HG03439 (cell line): ENCODE data around the gene TTLL6.
"Not testable (repeated sequence)": the region's sequence is repeated elsewhere in the genome, so short reads cannot be mapped to it uniquely, and the experiment has no call there.

ENCODE experiments used
- ATAC-seq: cut with Tn5 transposase; IDR thresholded peaks from one replicate; pipeline ENCODE4 v1.9.1; 2021; ENCODE audit warnings: mild to moderate bottlenecking, moderate library complexity; ENCODE audit not compliant: unreplicated experiment

TTLL6 gene

DNA sequence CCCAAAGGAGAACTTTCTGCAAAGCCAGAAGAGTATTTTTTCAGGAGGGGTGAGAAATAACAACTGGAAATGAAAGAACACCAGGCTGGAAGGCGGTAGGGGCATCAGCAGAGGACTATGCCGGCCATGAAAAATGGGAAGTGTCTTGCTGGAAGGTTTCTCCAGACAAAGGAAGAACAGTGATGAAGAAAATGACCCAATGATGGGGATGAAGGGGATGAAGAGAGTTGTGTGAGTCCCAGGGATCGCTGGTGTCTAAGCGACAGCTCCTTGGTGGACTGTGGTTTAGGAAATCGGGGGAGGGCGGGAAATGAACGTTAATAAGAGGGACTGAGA lies 623 bp downstream of the TTLL6 start:
- no peak for ATAC-seq

DNA sequence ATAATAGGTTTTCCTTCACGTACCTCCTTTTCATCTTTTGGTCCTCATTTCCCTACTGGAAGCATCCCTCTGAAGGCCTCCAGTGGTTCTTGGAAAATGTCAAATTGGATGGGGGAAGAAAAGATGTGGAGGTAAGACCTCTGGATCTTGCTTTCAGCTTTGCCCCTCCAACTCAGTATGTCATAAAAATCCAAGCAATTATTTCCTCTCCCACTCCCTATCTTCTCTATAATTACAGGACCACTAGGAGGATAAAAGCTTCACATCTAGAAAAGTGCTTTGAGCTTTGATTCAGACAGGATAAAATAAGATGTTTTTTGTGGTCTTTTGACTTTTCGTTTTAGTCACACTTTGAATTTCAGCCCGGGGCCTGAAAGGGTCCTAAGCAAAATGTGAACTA lies 1.7 kb downstream of the TTLL6 start:
- no peak for ATAC-seq

DNA sequence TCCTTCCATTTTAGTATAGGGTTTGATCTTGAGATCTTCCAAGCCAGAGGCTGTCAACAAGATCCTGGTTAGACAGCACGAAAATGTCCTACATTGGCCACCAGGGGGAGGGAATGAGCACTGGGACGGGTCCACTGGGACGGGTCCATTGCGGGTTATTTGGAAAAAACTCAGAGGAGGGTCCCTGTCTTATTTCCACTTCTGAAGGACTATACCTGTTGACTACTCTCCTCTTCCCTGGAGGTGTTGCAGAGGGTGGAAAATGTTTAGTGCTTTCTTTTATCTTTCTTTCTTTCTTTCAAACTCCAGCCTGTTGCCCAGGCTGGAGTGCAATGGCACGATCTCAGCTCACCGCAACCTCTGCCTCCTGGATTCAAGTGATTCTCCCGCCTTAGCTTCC lies 2.5 kb downstream of the TTLL6 start:
- no peak for ATAC-seq

DNA sequence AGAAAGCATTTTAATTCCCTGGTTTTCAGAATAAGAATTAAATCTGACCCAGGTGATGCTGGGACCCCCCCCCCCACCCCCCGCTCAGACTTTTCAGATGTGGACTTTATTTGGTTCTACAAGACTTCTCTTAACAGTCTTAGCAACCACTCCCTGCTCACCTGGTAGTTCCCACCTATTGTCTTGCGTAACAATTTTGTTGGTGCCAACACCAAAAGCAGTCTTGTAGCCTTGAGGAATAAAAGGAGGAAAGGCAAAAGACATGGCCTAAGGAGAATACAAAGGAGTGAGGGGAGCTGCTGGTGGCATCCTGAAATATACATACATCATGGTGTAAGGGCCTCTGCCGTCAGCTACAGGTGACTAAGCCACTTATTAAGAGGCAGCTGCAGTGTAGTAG lies 5.0 kb downstream of the TTLL6 start:
- no peak for ATAC-seq

DNA sequence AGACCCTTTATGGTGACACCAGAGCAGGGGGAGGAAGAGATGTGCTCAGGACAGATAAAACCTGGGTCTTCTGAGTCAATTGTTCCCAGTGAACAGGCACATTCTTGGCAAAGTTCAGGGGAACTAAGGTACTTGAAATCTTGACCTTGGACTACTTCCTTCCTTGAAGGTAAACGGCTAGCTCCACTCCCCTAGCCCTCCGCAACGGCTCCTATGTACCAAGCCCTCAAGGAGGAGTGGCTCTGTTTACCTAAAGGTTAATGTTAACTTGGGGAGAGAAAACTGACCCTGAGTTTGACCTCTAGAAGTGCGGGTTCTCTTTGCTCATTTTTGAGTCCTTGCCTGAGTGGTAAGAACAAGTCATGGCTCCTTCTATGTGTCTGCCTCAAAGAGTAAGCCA lies 7.8 kb downstream of the TTLL6 start:
- no peak for ATAC-seq

DNA sequence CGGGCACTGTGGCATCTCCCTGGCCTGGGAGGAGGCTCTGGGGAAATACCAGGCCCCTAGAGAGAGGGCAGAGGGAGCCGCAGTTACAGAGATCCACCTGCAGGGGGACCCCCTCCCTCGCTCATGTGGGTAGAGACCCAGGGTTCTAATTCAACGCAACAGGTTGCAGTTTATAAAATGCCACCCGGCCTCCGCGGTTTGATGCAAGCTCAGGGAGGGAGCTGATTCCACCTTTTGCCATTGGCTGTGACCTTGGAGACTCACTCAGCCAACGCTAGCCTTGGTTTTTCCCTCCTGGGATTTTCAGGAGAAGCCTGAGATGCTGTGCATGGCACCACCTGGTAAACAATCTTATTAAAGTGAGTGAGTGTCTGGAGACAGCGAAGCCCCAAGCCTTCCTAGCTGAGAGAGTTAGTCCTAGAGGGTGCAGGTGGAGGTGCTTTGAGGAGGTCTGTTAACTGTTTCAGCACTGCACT lies 12.1 kb downstream of the TTLL6 start:
- no peak for ATAC-seq

DNA sequence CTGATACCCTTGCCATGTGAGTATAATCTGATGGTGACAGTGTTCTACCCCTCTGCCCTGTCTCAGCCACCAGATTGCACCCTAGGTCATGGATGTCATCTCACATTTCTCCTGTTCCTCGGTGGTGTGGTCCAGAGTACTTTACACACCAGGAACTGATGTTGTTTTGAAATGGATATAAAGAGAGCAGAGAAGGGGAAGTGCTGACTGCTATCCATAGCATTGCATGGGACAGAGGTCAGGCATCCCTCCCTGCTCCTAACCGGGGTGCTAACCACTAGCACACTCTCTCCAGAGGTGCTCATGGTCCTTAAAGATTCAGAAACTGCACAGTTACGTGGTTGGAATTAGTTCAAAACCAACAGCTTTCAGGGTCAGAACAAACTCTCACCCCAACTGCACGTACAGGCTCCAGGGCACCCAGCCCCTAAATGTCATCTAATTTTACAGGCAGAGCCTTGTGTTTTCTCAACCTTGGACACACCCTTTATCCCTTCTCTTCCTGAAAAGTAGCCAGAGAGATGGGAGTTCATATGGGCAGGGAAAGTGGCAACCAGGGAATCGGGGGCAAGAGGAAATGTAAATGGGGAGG lies 16.3 kb downstream of the TTLL6 start:
- no peak for ATAC-seq

DNA sequence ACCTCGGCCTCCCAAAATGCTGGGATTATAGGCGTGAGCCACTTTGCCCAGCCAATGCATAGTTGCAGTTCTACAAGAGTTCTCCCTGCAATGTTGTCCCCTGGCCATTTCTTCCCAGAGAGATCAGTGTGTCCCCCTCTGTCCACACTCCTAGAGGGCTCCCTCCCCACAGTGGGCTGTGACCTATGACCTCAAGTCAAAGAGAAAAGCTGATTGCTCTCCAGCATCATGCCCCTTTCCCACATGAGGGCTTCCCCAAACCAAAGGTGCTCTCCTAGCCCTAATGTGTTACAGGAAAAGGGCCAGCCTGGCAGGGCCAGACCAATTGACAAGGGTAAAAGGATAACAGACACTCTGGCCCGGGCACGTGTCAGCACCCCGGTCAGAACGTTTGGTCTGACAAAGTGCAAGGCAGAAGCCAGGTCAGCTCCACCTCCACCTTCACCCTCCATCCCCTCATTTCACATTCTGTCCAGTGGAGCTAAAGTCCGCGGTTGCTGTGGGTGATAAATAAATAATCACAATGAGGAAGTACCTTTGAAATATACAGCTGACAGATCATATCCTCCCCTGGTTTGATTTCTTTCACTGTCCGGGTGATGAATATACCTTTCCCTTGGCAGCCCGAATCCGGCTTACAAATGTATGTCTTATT lies 17.8 kb downstream of the TTLL6 start:
- ATAC-seq, result no peak

DNA sequence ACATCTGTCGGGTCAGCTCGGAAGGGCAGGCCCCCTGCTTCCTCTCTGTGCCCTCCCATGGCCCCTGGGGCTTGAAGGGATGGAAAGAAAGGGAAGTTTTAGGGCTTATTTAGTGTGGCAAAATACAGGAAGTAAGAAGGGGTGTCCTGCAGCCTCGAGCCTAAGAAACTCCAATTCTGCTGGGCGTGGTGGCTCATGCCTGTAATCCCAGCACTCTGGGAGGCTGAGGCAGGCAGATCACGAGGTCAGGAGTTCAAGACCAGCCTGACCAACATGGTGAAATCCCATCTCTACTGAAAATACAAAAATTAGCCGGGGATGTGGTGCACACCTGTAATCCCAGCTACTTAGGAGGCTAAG lies 20.9 kb downstream of the TTLL6 start:
- ATAC-seq, result not testable (repeated sequence)

DNA sequence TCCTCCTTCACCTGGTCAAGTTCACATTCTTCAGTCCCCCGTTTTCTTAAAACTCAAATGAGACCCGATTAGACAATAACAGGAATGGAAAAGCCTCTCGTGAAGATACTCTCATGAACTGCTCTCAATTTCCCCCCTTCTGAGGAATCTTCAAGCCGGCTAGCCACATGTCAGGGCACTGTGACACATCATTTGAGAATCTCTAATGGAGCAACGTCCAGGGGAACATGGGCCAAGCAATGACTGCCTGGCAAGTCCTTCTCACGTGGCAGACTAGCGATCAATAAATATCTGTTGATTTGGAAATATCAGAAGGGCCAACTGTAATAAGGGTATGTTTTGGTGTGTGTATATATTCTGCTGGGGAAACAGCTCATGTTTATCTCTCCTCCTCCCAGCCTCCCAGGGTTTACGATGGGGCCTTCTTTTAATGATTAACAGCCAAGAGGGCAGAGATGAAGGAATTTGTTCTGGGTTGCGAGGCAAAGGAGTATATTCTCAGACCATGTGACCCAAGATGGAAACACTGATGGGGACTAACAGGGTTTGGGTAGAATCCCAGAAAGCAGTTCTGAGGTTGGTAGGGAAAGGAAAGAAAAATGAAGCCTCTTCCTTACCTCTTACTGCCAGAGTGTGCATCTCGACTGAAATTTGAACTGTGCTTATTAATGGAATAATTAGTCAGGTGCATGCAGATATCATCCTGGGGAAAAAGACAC lies 21.4 kb downstream of the TTLL6 start:
- no peak for ATAC-seq

DNA sequence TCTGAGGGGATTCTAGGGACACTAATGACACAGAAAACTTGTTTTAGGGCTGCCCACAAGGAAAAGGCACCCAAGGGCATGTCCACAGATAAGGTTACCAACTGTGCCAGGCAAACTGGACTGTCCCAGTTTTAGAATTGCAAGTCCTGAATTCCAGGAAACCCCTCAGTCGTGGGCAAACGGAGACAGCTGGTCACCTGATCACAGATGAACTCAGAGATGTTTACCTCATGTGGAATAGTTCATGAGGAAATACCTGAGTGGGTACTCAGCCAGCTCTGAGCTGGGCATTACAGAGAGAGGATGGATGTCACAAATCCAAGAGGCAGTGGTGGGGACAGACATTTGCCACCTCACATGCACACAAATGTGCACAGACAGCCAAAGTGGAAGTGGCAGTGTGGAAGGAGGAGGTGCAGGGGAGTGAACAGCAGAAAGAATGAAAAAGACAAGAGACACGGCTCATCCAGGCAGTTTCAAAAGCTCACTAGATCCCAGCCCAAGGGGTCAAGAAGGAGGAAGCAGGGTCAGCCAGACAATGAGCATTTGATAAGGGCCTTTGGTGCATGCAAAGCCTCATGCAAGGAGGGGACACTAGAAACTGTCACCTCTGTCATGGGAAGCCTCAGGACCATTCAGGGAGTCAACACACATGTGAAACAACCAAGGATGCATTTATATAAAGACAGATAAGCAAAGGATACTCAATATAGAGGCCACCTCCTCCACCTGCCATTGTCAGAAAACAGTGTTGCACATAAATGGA lies 24.8 kb downstream of the TTLL6 start:
- no peak for ATAC-seq

DNA sequence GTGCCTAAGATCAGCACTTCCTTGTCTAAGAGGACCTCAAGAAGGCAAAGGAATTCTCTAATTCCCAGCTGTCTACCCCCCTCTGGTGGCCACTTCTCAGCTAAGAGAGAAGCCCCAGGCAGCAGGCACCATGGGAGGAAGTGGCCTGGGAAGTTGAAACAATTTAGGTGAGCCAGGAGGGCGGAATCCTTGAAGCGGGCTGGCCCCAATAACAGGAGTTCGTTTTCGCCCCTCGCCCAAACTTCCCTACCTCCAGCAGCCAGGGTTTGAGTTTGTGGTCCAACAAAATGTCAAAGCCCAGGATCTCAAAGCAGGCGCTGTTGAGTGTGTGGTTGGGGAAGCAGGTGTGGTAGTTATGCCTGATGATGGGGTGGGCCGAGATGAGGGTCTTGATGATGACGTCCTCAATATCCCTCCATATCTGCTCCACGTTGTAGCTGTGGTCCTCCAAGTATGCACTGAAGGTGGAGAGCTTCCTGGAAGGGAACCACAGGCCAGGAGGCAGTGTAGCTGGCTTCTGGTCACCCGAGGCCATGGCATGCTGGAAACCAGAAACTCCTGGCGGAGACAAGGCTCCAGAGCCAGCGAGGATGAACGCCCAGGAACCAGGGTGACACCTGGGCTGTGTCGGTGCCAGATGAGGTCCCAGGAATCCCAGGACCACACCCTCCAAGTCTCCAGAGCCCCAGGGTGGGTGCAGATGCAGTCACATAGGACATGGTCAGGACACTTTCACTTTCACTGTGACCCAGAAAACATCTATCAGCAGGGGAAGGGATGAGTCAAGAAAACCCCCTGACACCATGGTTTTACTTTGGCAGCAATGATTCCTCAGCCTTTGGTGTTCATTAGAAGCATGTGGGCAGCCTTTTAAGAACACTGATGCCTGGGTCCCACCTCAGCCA lies 25.6 kb downstream of the TTLL6 start:
- no peak for ATAC-seq

DNA sequence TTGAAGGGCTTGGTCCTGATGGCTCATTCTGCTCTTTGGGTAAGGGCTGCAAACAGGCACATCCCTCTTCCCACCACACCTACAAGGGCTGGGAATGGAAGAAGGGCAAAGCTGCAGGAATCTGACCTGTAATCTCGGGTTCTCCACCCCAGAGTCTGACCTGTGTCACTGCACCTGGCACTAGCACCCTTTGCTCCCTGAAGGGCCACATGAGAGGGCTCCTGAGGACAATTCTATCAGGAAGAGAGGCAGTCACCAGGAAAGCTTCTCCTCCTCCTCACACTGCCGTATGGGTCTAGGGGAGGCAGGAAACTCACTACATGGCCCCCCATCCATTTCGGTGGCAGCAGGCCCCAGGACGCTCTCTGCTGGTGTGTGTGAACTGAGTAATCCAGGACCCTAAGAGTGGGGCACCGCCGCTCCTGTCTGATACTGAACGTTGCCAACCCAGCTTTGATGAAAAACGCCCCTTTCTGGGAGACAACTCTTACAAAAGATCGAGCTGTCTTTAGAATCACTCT lies 26.4 kb downstream of the TTLL6 start:
- ATAC-seq, result no peak

DNA sequence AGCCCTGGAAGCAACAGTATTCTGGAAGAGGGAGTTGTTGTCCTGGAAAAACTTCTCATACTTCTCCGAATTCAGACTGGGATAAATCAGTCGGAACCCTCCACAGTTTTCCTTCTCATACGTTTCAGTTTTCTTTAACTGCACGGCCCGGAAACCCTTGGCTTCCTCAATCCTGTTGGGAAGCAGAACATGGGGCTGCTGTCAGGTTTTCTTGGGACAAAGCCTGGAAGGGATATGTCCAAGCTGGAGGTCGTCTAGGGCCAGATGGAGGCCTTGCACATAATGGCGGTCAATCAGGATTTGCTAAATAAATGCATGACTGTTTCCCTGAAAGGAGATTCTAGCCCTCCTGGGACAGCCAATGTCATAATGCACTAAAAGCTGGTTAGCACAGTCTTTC lies 29.2 kb downstream of the TTLL6 start:
- ATAC-seq, result no peak

DNA sequence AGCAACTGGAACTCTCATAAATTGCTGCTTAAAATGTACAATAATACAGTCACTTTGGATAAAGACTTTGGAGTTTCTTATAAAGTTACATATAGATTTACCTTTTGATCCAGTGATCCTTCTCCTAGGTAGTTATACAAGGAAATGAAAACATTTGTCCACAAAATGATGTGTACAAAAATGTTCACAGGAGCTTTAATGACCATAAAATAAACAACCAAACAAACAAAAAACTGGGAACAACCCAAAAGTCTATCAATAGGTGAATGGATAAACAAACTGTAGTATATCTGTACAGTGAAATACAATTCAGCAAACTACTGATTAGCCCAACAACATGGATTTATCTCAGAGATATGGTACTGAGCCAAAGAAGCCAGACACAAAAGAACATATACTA lies 37.6 kb downstream of the TTLL6 start:
- no peak for ATAC-seq

DNA sequence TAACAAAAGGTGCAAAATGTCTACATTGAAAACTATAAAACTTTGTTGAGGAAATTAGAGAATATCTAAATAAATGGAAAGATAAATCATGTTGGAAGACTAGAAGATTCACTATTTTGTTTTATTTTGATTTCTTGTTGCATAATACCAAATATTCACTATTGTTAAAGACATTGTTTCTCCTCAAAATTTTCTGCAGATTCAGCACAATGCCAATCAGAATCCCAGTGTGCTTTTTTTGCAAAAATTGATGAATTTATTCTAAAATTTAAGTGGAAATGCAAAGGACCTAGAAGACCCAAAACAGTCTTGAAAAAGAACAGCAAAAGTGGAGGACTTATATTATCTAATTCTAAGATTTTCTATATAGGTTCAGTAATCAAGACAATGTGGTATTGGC lies 40.4 kb downstream of the TTLL6 start:
- ATAC-seq, result no peak

DNA sequence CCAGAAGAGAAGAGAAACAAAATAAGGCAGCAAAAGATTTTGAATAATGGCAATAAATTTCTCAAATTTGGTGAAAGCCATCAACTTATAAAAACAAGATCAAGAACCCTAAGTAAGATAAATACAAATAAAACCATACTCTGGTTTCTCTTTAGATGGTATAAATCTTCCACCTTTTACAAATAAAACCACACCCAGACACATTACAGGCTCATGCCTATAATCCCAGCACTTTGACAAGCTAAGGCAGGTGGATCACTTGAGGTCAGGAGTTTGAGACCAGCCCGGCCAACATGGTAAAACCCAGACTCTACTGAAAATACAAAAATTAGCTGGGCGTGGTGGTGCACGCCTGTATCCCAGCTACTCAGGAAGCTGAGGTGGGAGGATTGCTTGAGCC lies 43.8 kb downstream of the TTLL6 start:
- ATAC-seq, result no peak

DNA sequence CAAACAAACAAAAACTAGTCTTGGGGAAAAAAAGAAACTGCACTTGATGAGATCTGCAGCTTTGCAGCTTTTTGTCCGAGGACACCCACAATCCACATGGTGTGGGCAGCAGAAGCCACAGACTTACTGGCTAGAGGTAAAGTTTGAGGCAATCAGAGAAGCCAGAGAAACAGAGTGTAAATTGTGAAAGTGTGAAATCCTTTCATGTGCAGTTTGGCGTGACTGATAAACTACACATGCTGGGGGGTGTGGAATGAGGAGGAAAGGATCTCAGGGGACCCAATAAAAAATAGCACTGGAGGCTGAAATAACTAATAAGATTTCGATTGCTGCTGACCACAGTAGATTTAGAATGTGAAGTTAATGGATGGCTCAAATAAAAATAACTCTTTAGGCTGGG lies 46.1 kb downstream of the TTLL6 start:
- no peak for ATAC-seq

DNA sequence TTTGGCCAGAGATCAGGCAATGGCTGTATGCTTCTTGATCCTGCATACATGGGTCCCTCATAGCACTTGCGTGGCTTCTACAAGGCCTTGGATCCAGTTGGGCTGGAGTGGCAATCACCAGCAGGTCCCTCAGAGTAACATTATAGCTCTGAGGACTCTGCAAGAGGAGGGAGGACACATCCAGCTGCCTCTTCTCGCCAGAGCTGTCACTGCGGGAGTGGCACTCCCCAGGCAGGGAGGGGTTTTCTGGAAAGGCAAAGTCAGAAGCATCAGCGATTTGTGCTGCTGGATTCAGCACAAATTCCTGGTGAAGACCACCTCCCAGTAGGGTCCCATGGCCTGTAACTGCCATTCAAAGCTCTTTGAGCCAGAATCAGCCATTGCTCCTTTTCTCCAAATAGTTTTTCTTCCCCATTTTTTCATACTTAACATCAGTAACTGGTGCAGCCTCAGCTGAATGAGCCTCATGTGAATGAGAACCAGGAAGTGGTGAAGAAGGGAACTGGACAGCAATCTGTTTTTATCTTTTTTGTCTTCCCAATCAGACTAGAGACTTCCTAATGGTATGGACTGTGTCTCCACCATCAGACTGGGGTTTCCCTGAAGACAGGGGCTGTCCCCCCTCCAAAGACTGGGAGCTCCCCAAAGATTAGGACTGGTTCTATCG lies 47.9 kb downstream of the TTLL6 start:
- no peak for ATAC-seq

DNA sequence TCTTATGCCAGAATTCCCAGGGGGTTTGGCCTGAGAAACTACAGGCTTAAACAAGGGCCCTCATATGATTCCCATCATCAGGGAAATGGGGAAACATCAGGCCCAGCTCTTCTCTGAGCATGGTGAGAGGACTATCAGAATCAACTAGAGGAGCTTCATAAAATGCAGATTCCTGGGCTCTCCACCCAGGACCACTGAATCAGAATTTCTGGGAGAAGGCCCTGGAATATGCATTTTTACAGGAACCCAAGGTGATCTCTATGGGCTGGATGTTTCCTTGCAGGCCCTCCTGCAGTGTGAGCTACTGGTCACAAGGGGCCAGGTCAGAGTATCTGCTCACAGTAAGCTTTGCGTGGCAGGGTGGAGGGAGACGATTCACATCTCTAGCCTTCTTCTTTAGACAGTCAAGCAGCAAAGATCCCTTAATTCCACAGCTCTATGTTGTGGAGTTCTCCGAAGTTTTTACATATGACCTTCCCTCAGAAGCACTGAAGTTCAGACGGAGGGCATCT lies 49.7 kb downstream of the TTLL6 start:
- ATAC-seq, result no peak
